NCI-H510A treated with DMSO at 0.1 percent for 48 hours (cell line): Measurements from ENCODE around the gene ITPRIP.

ENCODE experiments used
- DNase-seq: peaks from one replicate; lab custom pipeline; 2025; lab: John Stamatoyannopoulos, UW

Gene ITPRIP

GRCh38 chr10:104307576-104308438, 30.5 kb downstream of the ITPRIP start:
- no peak for DNase-seq

GRCh38 chr10:104306897-104307296, 31.4 kb downstream of the ITPRIP start:
- DNase-seq: no peak

- no peak for DNase-seq
These were observed 33.3 kb downstream of the ITPRIP start for GRCh38 chr10:104304927-104305326.

GRCh38 chr10:104304356-104304745, 33.9 kb downstream of the ITPRIP start:
- no peak for DNase-seq

- DNase-seq: no peak
These were observed 34.5 kb downstream of the ITPRIP start for GRCh38 chr10:104303594-104304355.

- DNase-seq: no peak
These were observed 36.2 kb downstream of the ITPRIP start for GRCh38 chr10:104301907-104302690.

DNA sequence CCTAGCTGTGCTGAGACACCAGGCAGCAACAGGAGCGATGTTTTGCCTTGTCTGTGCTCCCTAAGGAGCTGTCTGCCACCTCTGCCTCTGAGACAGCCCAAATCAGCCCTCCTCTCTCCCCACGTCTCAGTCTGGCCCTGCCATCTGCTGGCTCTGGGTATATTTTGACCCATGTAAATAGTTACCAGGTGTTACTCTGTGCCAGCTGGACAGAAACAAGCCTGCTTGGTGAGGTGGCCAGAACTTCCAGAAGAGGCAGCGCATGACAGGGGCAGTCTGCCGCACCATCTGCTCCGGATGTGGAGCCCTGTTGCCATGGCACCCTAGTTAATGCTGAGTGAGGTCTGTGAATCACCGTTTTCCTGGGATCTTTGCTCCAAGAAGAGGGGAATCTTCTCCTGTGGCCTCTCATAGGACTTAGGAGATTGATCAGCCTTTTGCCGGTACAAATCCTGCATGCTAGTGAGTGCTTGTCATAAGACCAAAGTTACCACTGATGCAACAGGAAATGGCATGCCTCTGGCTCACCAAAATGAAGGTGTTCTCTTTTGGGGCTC, 37.5 kb downstream of the ITPRIP start:
- peak; percentile 94 for DNase-seq

DNA sequence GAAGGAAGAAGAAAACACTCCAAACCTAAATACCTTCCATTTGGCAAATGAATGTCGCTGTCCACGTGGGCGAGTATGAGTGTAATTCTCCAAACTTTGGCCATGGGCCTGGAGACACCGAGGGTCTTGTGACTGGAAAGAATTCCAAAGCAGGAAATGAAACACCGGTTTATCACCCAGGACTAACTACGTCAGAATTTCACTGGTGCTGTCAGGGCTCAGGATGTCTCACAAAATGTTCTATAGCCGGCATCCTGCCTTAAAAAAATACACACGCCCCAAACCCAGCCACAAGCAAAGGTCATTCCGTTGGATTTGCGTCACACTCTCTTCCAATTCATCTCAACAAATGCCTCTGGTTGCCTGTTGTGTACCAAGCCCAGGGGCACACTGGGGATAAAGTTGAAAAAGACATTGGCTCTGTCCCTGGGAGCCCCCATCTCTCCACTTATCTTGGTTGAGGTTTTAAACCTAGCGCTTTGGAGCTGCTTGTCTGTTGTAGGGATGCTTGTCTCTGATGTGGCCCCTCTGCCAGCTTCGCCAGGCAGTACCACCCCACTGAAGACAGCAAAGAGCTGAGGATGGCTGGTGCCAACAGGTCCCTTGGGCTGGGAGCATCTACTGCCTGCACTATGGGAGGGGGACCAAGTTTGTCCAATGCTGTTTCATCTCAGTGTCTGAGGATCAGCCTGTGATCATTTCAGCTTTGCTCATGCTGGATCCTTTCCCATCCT, 38.1 kb downstream of the ITPRIP start:
- no peak for DNase-seq

DNA sequence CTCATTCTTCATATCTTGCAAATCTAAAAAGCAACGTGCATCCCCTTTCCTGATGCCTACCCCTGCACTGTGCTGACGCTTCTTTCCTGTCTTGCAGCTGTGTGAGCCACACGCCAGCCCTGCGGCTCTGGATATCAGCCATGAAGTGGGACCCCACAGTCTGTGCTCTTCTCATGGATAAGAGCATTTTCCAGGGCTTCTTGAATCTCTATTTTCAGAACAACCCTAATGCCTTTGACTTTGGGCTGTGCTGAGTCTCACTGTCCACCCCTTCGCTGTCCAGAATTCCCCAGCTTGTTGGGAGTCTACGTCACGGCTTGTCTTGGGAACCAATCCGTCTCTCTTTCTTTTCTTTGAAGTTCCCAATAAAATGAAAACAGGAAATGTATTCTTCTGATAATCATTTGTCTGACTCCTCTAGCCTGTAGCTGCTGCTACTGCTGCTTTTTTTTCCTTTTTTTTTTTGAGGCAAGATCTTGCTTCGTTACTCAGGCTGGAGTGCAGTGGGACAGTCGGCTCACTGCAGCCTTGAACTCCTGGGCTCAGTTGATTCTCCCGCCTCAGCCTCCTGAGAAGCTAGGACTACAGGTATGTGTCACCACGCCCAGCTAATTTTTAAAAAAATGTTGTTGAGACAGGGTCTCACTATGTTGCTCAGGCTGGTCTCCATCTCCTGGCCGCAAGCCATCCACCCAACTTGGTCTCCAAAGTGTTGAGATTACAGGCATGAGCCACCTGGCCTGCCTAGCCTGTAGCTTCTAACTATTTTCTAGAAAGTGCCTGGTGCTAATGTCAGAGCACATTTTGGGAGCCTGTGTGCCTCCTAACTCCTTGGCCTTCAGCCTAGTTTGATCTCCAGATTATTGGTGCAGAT, 39.0 kb downstream of the ITPRIP start:
- no peak for DNase-seq

GRCh38 chr10:104297697-104298660, 40.3 kb downstream of the ITPRIP start:
- DNase-seq: no peak

- DNase-seq: no peak
These were observed 41.4 kb downstream of the ITPRIP start for GRCh38 chr10:104296687-104297436.

DNA sequence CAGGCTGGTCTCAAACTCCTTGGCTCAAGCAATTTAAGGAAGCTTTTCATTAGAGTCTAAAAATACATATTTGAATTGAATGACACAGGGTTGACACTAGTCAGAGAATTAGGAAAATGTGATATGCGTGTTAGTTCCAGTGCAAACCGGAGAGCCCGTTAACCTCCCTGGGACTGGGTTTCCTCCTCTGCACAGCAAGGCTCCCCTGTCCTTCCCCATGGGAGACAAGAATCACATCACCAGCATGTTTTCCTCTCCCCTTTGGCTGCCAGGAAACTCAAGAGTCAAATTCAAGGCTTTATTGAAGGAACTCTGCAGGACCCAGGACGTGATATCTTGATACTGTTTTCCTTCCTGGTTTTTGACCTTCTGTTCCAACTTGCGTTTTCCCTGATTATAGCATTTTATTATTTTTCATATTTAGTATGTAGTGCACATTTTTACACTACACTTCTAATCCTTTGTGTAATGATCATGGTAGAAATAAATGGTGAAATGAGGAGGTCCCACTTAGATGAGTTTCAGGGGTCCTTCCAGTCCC, 44.4 kb downstream of the ITPRIP start:
- DNase-seq: no peak

DNA sequence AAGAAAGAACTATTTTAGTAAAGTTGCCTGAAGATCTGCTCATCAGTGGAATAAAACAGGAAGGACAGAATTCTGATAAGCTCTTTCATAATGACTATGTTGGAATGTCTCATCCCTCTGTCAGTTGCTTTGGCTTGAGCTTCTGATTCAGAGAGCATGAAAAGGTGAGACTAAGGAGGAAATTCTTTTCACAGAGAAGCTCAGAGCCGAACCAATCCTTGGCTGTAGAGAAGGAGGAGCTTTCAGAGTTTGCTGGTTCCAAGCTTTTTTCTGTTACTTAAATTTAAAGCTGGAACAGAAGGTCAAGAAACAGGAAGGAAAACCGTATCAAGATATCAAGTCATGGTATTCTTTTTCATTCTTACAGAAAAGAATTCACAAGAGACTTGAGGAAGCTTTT, 45.3 kb downstream of the ITPRIP start:
- DNase-seq: no peak

- peak; percentile 94 for DNase-seq
These were observed 46.8 kb downstream of the ITPRIP start for GRCh38 chr10:104291439-104291951.

GRCh38 chr10:104288355-104288754, 49.9 kb downstream of the ITPRIP start:
- DNase-seq: no peak

DNA sequence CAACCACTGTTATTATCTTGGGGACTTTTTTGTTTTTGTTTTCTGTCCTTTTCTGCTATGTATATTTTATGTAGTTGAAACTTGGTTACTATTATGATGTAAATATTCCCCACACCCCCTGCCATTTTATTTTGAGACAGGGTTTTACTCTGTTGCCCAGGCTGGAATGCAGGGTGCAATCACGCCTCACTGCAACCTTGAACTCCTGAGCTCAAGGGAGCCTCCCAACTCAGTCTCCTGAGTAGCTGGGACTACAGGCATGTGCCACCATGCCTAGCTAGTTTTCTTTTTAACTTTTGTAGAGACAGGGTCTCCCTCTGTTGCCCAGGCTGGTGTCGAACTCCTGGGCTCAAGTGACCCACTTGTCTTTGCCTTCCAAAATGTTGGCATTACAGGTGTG, 51.3 kb downstream of the ITPRIP start:
- DNase-seq: no peak

DNA sequence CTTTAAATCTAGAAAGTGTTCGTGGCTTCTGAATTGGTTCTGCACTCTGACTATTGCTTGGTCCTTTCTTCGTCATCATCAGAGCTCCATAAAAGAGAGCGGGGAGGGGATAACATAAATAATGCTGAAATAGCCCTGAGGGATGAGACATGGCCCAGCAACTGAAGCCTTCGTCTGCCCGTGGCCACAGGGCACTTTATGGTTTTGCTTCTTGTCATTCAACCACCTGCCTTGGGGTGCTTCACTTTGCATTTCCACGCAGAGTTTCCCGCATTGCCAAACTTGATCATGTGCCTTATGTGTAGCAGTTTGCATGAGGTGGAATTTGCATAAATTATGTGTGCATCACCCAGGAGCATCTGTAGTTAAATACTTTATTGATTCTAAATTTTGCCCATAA, 53.4 kb downstream of the ITPRIP start:
- DNase-seq: no peak

- DNase-seq: no peak
These were observed 56.6 kb downstream of the ITPRIP start for GRCh38 chr10:104281694-104282093.
